Ectodermal cell (in vitro differentiated cells): ENCODE data around the gene TAX1BP1.

Experiments
- H3K27ac ChIP-seq: 2 replicates; pipeline ENCODE4 v1.7.0; 2013; ENCODE audit warnings: mild to moderate bottlenecking, low read depth, low read length; ENCODE audit not compliant: insufficient read depth, poor library complexity, severe bottlenecking
- H3K27me3 ChIP-seq: 2 replicates; pipeline ENCODE4 v1.7.0; 2013; ENCODE audit warnings: mild to moderate bottlenecking, low read length; ENCODE audit not compliant: insufficient read depth, control insufficient read depth, poor library complexity, severe bottlenecking
- H3K36me3 ChIP-seq: one replicate; pipeline ENCODE4 v1.7.0; 2013; ENCODE audit warnings: low read length; ENCODE audit not compliant: control insufficient read depth, insufficient read depth
- H3K4me1 ChIP-seq: one replicate; pipeline ENCODE4 v1.7.0; 2013; ENCODE audit warnings: low read length; ENCODE audit not compliant: control insufficient read depth, insufficient read depth
- H3K4me3 ChIP-seq: 2 replicates; pipeline ENCODE4 v1.7.0; 2013; ENCODE audit warnings: low read depth, low read length, control low read depth; ENCODE audit not compliant: insufficient read depth
- H3K9me3 ChIP-seq: 2 replicates; pipeline ENCODE4 v1.7.0; 2013; ENCODE audit warnings: mild to moderate bottlenecking, low read length, moderate library complexity; ENCODE audit not compliant: control insufficient read depth
- WGBS, 2 experiments: methylation state at CpG; one replicate each; pipeline ENCODE4 v1.1.7; 2013; ENCODE audit warnings: missing lambda C conversion rate in 2 of 2; 5-methylcytosine and 5-hydroxymethylcytosine counted together

Gene TAX1BP1

GRCh38 chr7:27708485-27708884 is 31.5 kb upstream of the TAX1BP1 start:
- WGBS, 2 experiments = 95% methylated on average over 5 of the region's 6 CpGs
- no peak overlapping the region for H3K4me3 ChIP-seq
- no peaks in the 10 kb centered on the region for H3K4me1 ChIP-seq
- no peaks in the 10 kb centered on the region for H3K36me3 ChIP-seq
- H3K27ac ChIP-seq = no peak overlapping the region
- H3K27me3 ChIP-seq = no peaks in the 10 kb centered on the region
- H3K9me3 ChIP-seq = no peaks in the 10 kb centered on the region

GRCh38 chr7:27709137-27710075 is 30.6 kb upstream of the TAX1BP1 start:
- H3K9me3 ChIP-seq = no peaks in the 10 kb centered on the region
- 94 to 96% methylated on average over 2 of the region's 2 CpGs for WGBS, 2 experiments
- H3K27me3 ChIP-seq = no peaks in the 10 kb centered on the region
- H3K4me1 ChIP-seq = no peaks in the 10 kb centered on the region
- no peak overlapping the region for H3K27ac ChIP-seq
- H3K4me3 ChIP-seq = no peak overlapping the region
- H3K36me3 ChIP-seq = no peaks in the 10 kb centered on the region

- no peak overlapping the region for H3K27ac ChIP-seq
- 93 to 94% methylated on average over 2 to 3 of the region's 3 CpGs for WGBS, 2 experiments
- no peaks in the 10 kb centered on the region for H3K27me3 ChIP-seq
- no peaks in the 10 kb centered on the region for H3K4me1 ChIP-seq
- no peaks in the 10 kb centered on the region for H3K9me3 ChIP-seq
- no peaks in the 10 kb centered on the region for H3K36me3 ChIP-seq
- no peak overlapping the region for H3K4me3 ChIP-seq
These were observed 27.7 kb upstream of the TAX1BP1 start for GRCh38 chr7:27712217-27712616.

GRCh38 chr7:27714831-27715444 is 25.0 kb upstream of the TAX1BP1 start:
- WGBS, 2 experiments = 93 to 96% methylated on average over 3 to 4 of the region's 4 CpGs
- H3K27ac ChIP-seq = no peak overlapping the region

GRCh38 chr7:27723085-27723484 is 16.9 kb upstream of the TAX1BP1 start:
- Histone ChIP-seq H3K27me3 (no peaks in the 10 kb centered on the region), H3K4me1 (no peaks in the 10 kb centered on the region), H3K9me3 (no peaks in the 10 kb centered on the region), H3K36me3 (no peaks in the 10 kb centered on the region), H3K27ac (no peak overlapping the region), H3K4me3 (no peak overlapping the region)
- WGBS, 2 experiments = 86 to 92% methylated on average over 1 of the region's 1 CpG

More at GRCh38 chr7:27714831-27715444, 25.0 kb upstream of the TAX1BP1 start:
- H3K27me3 ChIP-seq = no peaks in the 10 kb centered on the region
- H3K9me3 ChIP-seq = no peaks in the 10 kb centered on the region
- no peak overlapping the region for H3K4me3 ChIP-seq
- H3K36me3 ChIP-seq = no peaks in the 10 kb centered on the region
- H3K4me1 ChIP-seq = no peaks in the 10 kb centered on the region

- Histone ChIP-seq H3K36me3 (no peaks in the 10 kb centered on the region), H3K4me3 (no peak overlapping the region), H3K4me1 (no peaks in the 10 kb centered on the region), H3K9me3 (no peaks in the 10 kb centered on the region), H3K27ac (no peak overlapping the region), H3K27me3 (no peaks in the 10 kb centered on the region)
- 60 to 67% methylated on average over 6 of the region's 6 CpGs for WGBS, 2 experiments
These were observed 12.9 kb upstream of the TAX1BP1 start for GRCh38 chr7:27727058-27727457.

GRCh38 chr7:27730112-27730511 is 9.8 kb upstream of the TAX1BP1 start:
- H3K9me3 ChIP-seq = no peaks in the 10 kb centered on the region
- no peaks in the 10 kb centered on the region for H3K4me1 ChIP-seq
- H3K27me3 ChIP-seq = no peaks in the 10 kb centered on the region
- H3K36me3 ChIP-seq = no peaks in the 10 kb centered on the region
- 76 to 78% methylated on average over 6 of the region's 6 CpGs for WGBS, 2 experiments
- no peak overlapping the region for H3K27ac ChIP-seq
- no peak overlapping the region for H3K4me3 ChIP-seq

- Histone ChIP-seq H3K9me3 (no peaks in the 10 kb centered on the region), H3K27ac (no peak overlapping the region), H3K36me3 (no peaks in the 10 kb centered on the region), H3K4me3 (no peak overlapping the region), H3K4me1 (no peaks in the 10 kb centered on the region), H3K27me3 (no peaks in the 10 kb centered on the region)
- 89 to 91% methylated on average over 2 of the region's 2 CpGs for WGBS, 2 experiments
These were observed 5.4 kb upstream of the TAX1BP1 start for GRCh38 chr7:27734583-27734982.

GRCh38 chr7:27735165-27735564 is 4.8 kb upstream of the TAX1BP1 start:
- no peak overlapping the region for H3K27ac ChIP-seq
- H3K36me3 ChIP-seq = no peaks in the 10 kb centered on the region
- H3K27me3 ChIP-seq = no peaks in the 10 kb centered on the region
- 87 to 96% methylated on average over 1 of the region's 1 CpG for WGBS, 2 experiments
- no peak overlapping the region for H3K4me3 ChIP-seq
- no peaks in the 10 kb centered on the region for H3K4me1 ChIP-seq
- H3K9me3 ChIP-seq = no peaks in the 10 kb centered on the region

- H3K4me3 ChIP-seq = no peak overlapping the region
- no peaks in the 10 kb centered on the region for H3K4me1 ChIP-seq
- no peaks in the 10 kb centered on the region for H3K27me3 ChIP-seq
- WGBS, 2 experiments = 89 to 97% methylated on average over 2 of the region's 2 CpGs
- H3K27ac ChIP-seq = no peak overlapping the region
- H3K9me3 ChIP-seq = no peaks in the 10 kb centered on the region
- H3K36me3 ChIP-seq = no peaks in the 10 kb centered on the region
These were observed 4.1 kb upstream of the TAX1BP1 start for GRCh38 chr7:27735831-27736230.
